Tibial artery (tissue), 4 donors: ENCODE results near the gene TMLHE.
"Not testable (repeated sequence)": the region's sequence is repeated elsewhere in the genome, so short reads cannot be mapped to it uniquely, and the experiment has no call there.

ENCODE experiments used
- DNase-seq, 2 donors: peaks; one replicate each; pipeline ENCODE4 v3.0.0-alpha.2; 2019
- H3K27ac ChIP-seq, 2 donors: fragments of 200-600 bp; sonication (generic) in 1 of 2; 1 replicate in 1 of 2; 2 replicates in 1 of 2; pipeline ENCODE4 v1.5.1; 2018 to 2019; ENCODE audit warnings: mild to moderate bottlenecking in 1 of 2
- H3K27me3 ChIP-seq, 2 donors: fragments of 200-600 bp; sonication (generic) in 1 of 2; one replicate each; pipeline versions ENCODE4 v1.5.1 to v1.6.0; 2016 to 2019
- H3K36me3 ChIP-seq, 3 donors: fragments of 200-600 bp; sonication (generic) in 2 of 3; one replicate each; pipeline ENCODE4 v1.5.1; 2016 to 2019; ENCODE audit warnings: mild to moderate bottlenecking in 2 of 3
- H3K4me1 ChIP-seq, 4 donors: fragments of 200-600 bp; sonication (generic) in 2 of 4; 1 replicate in 3 of 4; 2 replicates in 1 of 4; pipeline ENCODE4 v1.5.1; 2016 to 2019
- H3K4me3 ChIP-seq, 2 donors: fragments of 200-600 bp; sonication (generic) in 1 of 2; 1 replicate in 1 of 2; 2 replicates in 1 of 2; pipeline ENCODE4 v1.5.1; 2018 to 2019; ENCODE audit warnings: mild to moderate bottlenecking in 2 of 2
- H3K9me3 ChIP-seq, 3 donors: fragments of 200-600 bp; sonication (generic) in 1 of 3; one replicate each; pipeline ENCODE4 v1.5.1; 2016 to 2019
- intact Hi-C: fragments of 100-400 bp; cut with DNase I; formaldehyde crosslinking; loops from one replicate; pipeline ENCODE4 v1.15.0; 2023; ENCODE audit warnings: low total_unique reads
- TF ChIP-seq, protein P1 (sequence below), 2 experiments: fragments of 200-600 bp in 1 of 2; fragments of 450-650 bp in 1 of 2; IDR thresholded peaks; one replicate each; pipeline ENCODE4 v1.5.1; 2017 to 2019; ENCODE audit warnings: antibody characterized with exemption in 2 of 2, mild to moderate bottlenecking in 1 of 2, moderate library complexity in 1 of 2

Gene TMLHE

GRCh38 chrX:155535866-155536265 lies 76.9 kb downstream of the TMLHE start:
- DNase-seq: no peak
- Histone ChIP-seq H3K4me1 (no peaks in the 10 kb centered on the region), H3K36me3 (peaks cover 0 to 8% (median 5%) of the 10 kb centered on the region in 3 donors), H3K9me3 (peaks cover 0 to 2% (median 0%) of the 10 kb centered on the region in 3 donors), H3K27me3 (no peaks in the 10 kb centered on the region), H3K4me3 (no peak overlapping the region), H3K27ac (no peak overlapping the region)
- intact Hi-C loops: no loop called here
- TF ChIP-seq, protein P1, sequence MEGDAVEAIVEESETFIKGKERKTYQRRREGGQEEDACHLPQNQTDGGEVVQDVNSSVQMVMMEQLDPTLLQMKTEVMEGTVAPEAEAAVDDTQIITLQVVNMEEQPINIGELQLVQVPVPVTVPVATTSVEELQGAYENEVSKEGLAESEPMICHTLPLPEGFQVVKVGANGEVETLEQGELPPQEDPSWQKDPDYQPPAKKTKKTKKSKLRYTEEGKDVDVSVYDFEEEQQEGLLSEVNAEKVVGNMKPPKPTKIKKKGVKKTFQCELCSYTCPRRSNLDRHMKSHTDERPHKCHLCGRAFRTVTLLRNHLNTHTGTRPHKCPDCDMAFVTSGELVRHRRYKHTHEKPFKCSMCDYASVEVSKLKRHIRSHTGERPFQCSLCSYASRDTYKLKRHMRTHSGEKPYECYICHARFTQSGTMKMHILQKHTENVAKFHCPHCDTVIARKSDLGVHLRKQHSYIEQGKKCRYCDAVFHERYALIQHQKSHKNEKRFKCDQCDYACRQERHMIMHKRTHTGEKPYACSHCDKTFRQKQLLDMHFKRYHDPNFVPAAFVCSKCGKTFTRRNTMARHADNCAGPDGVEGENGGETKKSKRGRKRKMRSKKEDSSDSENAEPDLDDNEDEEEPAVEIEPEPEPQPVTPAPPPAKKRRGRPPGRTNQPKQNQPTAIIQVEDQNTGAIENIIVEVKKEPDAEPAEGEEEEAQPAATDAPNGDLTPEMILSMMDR (IDR thresholded peaks at IDR 0.05): no peak

- H3K4me3 ChIP-seq: no peak overlapping the region
- no peak overlapping the region for H3K27ac ChIP-seq
- H3K27me3 ChIP-seq: no peaks in the 10 kb centered on the region
- TF ChIP-seq, protein P1 (IDR thresholded peaks at IDR 0.05): no peak
- peaks cover 0 to 4% (median 0%) of the 10 kb centered on the region in 3 donors for H3K36me3 ChIP-seq
- H3K4me1 ChIP-seq: no peaks in the 10 kb centered on the region
- H3K9me3 ChIP-seq: no peaks in the 10 kb centered on the region
- intact Hi-C loops: no loop called here
- DNase-seq: no peak
Observed at GRCh38 chrX:155534800-155535199, 78.0 kb downstream of the TMLHE start.

DNA sequence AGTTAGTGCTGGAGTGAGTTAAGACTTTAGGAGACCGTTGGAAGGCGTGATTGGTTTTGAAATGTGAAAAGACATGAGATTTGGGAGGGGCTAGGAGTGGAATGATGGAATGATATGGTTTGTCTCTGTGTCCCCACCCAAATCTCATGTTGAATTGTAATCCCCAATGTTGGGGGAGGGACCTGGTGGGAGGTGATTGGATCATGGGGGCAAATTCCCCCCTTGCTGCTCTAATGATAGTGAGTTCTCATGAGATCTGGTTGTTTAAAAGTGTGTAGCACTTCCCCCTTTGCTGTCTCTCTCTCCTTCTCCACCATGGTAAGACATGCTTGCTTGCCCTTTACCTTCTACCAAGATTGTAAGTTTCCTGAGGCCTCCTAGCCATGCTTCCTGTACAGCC lies 85.7 kb downstream of the TMLHE start:
- H3K36me3 ChIP-seq: peaks cover 15 to 31% (median 24%) of the 10 kb centered on the region in 3 donors
- not testable (repeated sequence) for H3K27ac ChIP-seq

GRCh38 chrX:155514225-155514624 lies 98.5 kb downstream of the TMLHE start:
- DNase-seq: no peak
- Histone ChIP-seq H3K4me1 (no peaks in the 10 kb centered on the region), H3K4me3 (no peak overlapping the region), H3K27ac (no peak overlapping the region), H3K9me3 (no peaks in the 10 kb centered on the region), H3K27me3 (no peaks in the 10 kb centered on the region), H3K36me3 (peaks cover 0 to 27% (median 8%) of the 10 kb centered on the region in 3 donors)
- intact Hi-C loops: no loop called here
- TF ChIP-seq, protein P1 (IDR thresholded peaks at IDR 0.05): no peak

More for the DNA sequence above, 85.7 kb downstream of the TMLHE start:
- DNase-seq, H3K4me1 ChIP-seq, H3K4me3 ChIP-seq, intact Hi-C loops, H3K27me3 ChIP-seq: not testable (repeated sequence)
- H3K9me3 ChIP-seq: peaks cover 0 to 20% (median 12%) of the 10 kb centered on the region in 3 donors

- TF ChIP-seq, protein P1 (IDR thresholded peaks at IDR 0.05): no peak
- H3K4me3 ChIP-seq: no peak overlapping the region
- H3K4me1 ChIP-seq: no peaks in the 10 kb centered on the region
- no peaks in the 10 kb centered on the region for H3K27me3 ChIP-seq
- no peak overlapping the region for H3K27ac ChIP-seq
- H3K36me3 ChIP-seq: peaks cover 0 to 6% (median 5%) of the 10 kb centered on the region in 3 donors
- no peak for DNase-seq
- intact Hi-C loops: no loop called here
- H3K9me3 ChIP-seq: no peaks in the 10 kb centered on the region
Observed at GRCh38 chrX:155505296-155505695, 107.5 kb downstream of the TMLHE start.

DNA sequence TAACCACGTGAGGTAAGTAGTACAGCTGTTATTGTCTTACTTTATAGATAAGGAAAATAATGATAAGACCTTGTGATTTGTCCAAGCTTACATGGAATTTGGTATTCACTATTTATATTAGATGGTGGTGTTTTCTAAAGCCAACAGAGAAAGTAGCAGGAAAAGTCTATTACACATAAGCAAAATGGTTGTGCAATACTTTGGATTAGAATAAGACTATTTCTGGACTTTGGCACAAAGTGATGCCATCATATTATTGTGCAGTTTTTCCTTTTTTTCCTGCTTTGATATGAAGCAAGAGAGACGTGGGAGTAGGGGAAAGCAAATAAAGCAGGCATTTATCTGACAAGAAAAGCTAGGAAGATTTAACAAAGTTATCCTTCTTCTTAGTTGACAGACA lies 117.6 kb downstream of the TMLHE start:
- H3K36me3 ChIP-seq, DNase-seq, H3K9me3 ChIP-seq, H3K27ac ChIP-seq, H3K4me1 ChIP-seq, H3K4me3 ChIP-seq, H3K27me3 ChIP-seq, intact Hi-C loops: not testable (repeated sequence)

GRCh38 chrX:155491421-155491820 lies 121.3 kb downstream of the TMLHE start:
- H3K4me3 ChIP-seq, H3K27ac ChIP-seq, DNase-seq, H3K4me1 ChIP-seq, H3K9me3 ChIP-seq, H3K27me3 ChIP-seq, H3K36me3 ChIP-seq, intact Hi-C loops: not testable (repeated sequence)

GRCh38 chrX:155477136-155477535 lies 135.6 kb downstream of the TMLHE start:
- H3K36me3 ChIP-seq: not testable (repeated sequence)

DNA sequence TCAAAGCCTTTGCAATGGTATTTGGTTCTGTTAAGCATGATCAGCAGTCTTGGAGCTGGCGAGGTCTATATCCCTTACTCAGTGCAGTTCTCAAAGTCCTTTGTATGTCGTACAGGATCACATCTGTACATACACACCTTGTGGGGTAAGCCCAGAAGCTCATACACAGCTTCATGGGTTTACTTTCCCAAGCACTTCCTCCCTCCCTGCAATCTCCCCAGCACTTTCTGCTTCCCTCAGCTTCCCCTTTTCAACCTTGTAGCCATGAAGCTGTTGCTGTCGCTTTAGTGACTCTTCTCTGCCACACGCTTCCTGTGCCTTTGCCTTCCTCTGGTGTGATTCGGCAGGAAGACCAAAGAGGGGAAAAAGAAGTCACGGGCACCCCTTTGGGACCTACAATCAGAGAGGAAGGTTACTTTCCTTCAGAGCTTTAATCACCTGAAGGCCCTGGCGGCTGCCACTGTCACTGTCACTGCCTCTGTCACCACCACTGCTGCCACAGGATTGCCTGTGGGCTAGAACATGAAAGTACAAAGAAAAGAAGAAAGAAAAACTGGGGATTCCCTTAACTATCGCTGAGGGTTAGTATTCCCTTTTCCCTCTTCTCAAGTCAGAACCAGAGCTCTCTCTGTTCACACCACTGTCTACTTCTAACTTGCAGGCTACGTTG lies 146.3 kb downstream of the TMLHE start:
- DNase-seq, intact Hi-C loops, H3K36me3 ChIP-seq, H3K9me3 ChIP-seq, H3K4me3 ChIP-seq, H3K4me1 ChIP-seq, H3K27me3 ChIP-seq, H3K27ac ChIP-seq: not testable (repeated sequence)

More at GRCh38 chrX:155477136-155477535, 135.6 kb downstream of the TMLHE start:
- H3K27me3 ChIP-seq, intact Hi-C loops, H3K4me3 ChIP-seq, H3K27ac ChIP-seq, H3K4me1 ChIP-seq, DNase-seq, H3K9me3 ChIP-seq: not testable (repeated sequence)

DNA sequence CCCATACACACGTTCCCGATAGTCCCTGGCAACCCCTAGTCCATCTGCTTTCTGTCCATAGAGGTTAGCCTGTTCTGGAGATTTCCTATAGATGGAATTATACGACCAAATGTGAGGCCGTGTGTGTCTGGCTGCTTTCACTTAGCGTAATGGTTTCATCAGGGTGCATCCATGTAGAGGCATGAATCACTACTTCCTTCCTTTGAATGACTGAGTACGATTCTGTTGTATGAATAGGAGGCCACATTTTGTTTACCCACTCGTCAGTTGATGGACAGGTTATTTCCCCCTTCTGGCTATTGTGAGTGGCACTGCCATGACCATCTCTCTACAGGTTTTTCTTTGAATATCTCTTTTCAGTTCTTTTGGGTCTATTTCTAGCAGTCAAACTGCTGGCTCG lies 152.3 kb downstream of the TMLHE start:
- H3K27ac ChIP-seq, H3K9me3 ChIP-seq, H3K36me3 ChIP-seq, H3K27me3 ChIP-seq, DNase-seq, H3K4me1 ChIP-seq, intact Hi-C loops, H3K4me3 ChIP-seq: not testable (repeated sequence)
